Measurements from ENCODE around the gene EXOSC10. TPM values are rescaled to one million over a fixed set of nuclear protein-coding genes. Genes with fewer than 3 reads are reported as not detected.

EXOSC10 gene
- total RNA-seq, 5 donors from 2014 or later (not counting 1 experiment from before 2014, with no cell fraction given) = 72.5 to 85.2 (median 82.1) TPM

DNA sequence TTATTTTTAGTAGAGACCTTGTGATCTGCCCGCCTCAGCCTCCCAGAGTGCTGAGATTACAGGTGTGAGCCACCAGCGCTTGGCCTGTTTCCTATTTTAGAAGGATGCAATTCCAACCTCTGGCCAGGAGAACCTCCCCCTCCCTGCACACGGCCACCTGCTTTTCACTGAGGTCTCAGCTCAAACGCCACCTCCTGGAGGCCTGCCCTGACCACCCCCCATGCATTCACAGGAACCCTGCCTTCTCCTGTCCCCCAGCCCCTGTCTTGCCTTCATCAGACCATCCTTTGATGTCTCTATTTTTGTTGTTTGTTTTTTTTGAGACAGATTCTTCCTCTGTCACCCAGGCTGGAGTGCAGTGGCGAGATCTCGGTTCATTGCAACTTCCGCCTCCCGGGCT lies 42.2 kb downstream of the EXOSC10 start:
- H3K9me3 Mint-ChIP-seq = no peaks in the 10 kb centered on the region
- H3K36me3 Mint-ChIP-seq = peaks cover 4% of the 10 kb centered on the region
- POLR2A ChIA-PET = interaction anchor here in 1 of 2 donors (0.6 kb wide), 1 partner anchor 45 kb away, joined by 5 read pairs; no protein-coding TSS in a partner anchor
- ATAC-seq (replicated peaks in 1 of 4) = no peak
- WGBS (ENCODE audit: insufficient coverage) = 100% methylated on average over 6 of the region's 8 CpGs
- H3K4me1 Mint-ChIP-seq = peaks cover 21 to 30% (median 27%) of the 10 kb centered on the region in 3 donors
- Histone ChIP-seq H3K27ac (ENCODE audit: low read length) (no peak overlapping the region), H3K9me3 (no peaks in the 10 kb centered on the region), H3K4me3 (ENCODE audit: control insufficient read depth in 1 of 2, extremely low read depth in 1 of 2, low read length in 1 of 2) (no peak overlapping the region), H3K27me3 (replicated peaks in 1 of 2; ENCODE audit: control insufficient read depth in 2 of 2, extremely low read depth in 1 of 2, insufficient read depth in 2 of 2, low read length in 1 of 2) (peaks cover 0 to 2% of the 10 kb centered on the region in 2 experiments), H3K4me1 (ENCODE audit: control insufficient read depth in 1 of 2, extremely low read depth in 1 of 2, insufficient read depth in 2 of 2, low read length in 2 of 2) (peaks cover 9 to 37% of the 10 kb centered on the region in 2 experiments), H3K36me3 (ENCODE audit: control insufficient read depth in 2 of 2, extremely low read depth in 1 of 2, insufficient read depth in 1 of 2, low read length in 1 of 2) (peaks cover 7 to 16% of the 10 kb centered on the region in 2 donors)
- peak overlapping the region in 2 of 3 donors; percentile 15 to 25 for H3K4me3 Mint-ChIP-seq
- CTCF ChIA-PET = interaction anchor here in 1 of 2 donors (0.6 to 1.3 kb wide), 3 partner anchors 19 to 683 kb away, joined by 3 to 11 read pairs (median 4); no protein-coding TSS in a partner anchor
- peak overlapping the region in 1 of 2 donors; percentile 8 for H3K27ac Mint-ChIP-seq
- no peak for DNase-seq
- H3K27me3 Mint-ChIP-seq = no peaks in the 10 kb centered on the region

DNA sequence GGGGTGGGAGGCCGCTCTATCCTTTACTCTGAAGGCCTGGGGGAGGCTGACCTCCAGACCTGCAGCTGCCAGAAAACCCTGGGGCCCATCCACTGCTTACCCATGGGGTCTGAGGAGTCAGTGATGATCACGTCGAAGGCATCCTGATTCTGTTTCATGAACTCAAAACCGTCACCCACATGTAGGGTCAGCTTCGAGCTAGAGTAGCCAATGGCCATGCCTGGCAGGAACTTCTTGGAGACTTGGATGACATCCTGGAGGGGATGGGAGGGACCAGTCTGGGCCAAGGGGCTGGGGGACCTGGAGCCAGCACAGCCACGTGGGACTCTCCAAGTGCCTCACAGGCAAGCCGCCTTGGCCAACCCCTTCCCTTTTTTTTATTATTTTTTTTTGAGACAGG lies 43.2 kb downstream of the EXOSC10 start:
- WGBS (ENCODE audit: insufficient coverage) = 100% methylated on average over 3 of the region's 7 CpGs
- Mint-ChIP-seq H3K4me3 (no peak overlapping the region), H3K36me3 (peaks cover 4% of the 10 kb centered on the region), H3K27me3 (no peaks in the 10 kb centered on the region), H3K27ac (no peak overlapping the region), H3K4me1 (peaks cover 20 to 24% (median 21%) of the 10 kb centered on the region in 3 donors), H3K9me3 (no peaks in the 10 kb centered on the region)
- DNase-seq (no peak), ATAC-seq (replicated peaks in 1 of 4) (no peak)
- peaks cover 7 to 31% of the 10 kb centered on the region in 2 experiments for H3K4me1 ChIP-seq (ENCODE audit: control insufficient read depth in 1 of 2, extremely low read depth in 1 of 2, insufficient read depth in 2 of 2, low read length in 2 of 2)
- no peak overlapping the region for H3K4me3 ChIP-seq (ENCODE audit: control insufficient read depth in 1 of 2, extremely low read depth in 1 of 2, low read length in 1 of 2)
- H3K27me3 ChIP-seq (replicated peaks in 1 of 2; ENCODE audit: control insufficient read depth in 2 of 2, extremely low read depth in 1 of 2, insufficient read depth in 2 of 2, low read length in 1 of 2) = peaks cover 0 to 2% of the 10 kb centered on the region in 2 experiments
- H3K9me3 ChIP-seq = no peaks in the 10 kb centered on the region
- no peak overlapping the region for H3K27ac ChIP-seq (ENCODE audit: low read length)
- peaks cover 7 to 16% of the 10 kb centered on the region in 2 donors for H3K36me3 ChIP-seq (ENCODE audit: control insufficient read depth in 2 of 2, extremely low read depth in 1 of 2, insufficient read depth in 1 of 2, low read length in 1 of 2)
- ChIA-PET POLR2A (no interaction called here), CTCF (interaction anchor here in 1 of 2 donors (0.5 to 0.6 kb wide), 3 partner anchors 8 to 684 kb away, joined by 3 to 4 read pairs (median 3); no protein-coding TSS in a partner anchor)

GRCh38 chr1:11055676-11056075 lies 44.0 kb downstream of the EXOSC10 start:
- Mint-ChIP-seq H3K27me3 (no peaks in the 10 kb centered on the region), H3K9me3 (no peaks in the 10 kb centered on the region), H3K4me3 (no peak overlapping the region), H3K4me1 (peaks cover 13 to 18% (median 14%) of the 10 kb centered on the region in 3 donors), H3K27ac (no peak overlapping the region), H3K36me3 (peaks cover 4% of the 10 kb centered on the region)
- DNase-seq (no peak), ATAC-seq (replicated peaks in 1 of 4) (no peak)
- Histone ChIP-seq H3K27me3 (replicated peaks in 1 of 2; ENCODE audit: control insufficient read depth in 2 of 2, extremely low read depth in 1 of 2, insufficient read depth in 2 of 2, low read length in 1 of 2) (peaks cover 0 to 2% of the 10 kb centered on the region in 2 experiments), H3K9me3 (no peaks in the 10 kb centered on the region), H3K27ac (ENCODE audit: low read length) (no peak overlapping the region), H3K4me3 (ENCODE audit: control insufficient read depth in 1 of 2, extremely low read depth in 1 of 2, low read length in 1 of 2) (no peak overlapping the region), H3K4me1 (ENCODE audit: control insufficient read depth in 1 of 2, extremely low read depth in 1 of 2, insufficient read depth in 2 of 2, low read length in 2 of 2) (peaks cover 4 to 23% of the 10 kb centered on the region in 2 experiments), H3K36me3 (ENCODE audit: control insufficient read depth in 2 of 2, extremely low read depth in 1 of 2, insufficient read depth in 1 of 2, low read length in 1 of 2) (peaks cover 7 to 16% of the 10 kb centered on the region in 2 donors)
- CTCF ChIA-PET = interaction anchor here in 1 of 2 donors (0.5 to 0.6 kb wide), 2 partner anchors 9 to 525 kb away, joined by 3 read pairs; no protein-coding TSS in a partner anchor
- 97% methylated on average over 6 of the region's 12 CpGs for WGBS (ENCODE audit: insufficient coverage)
- POLR2A ChIA-PET = no interaction called here

DNA sequence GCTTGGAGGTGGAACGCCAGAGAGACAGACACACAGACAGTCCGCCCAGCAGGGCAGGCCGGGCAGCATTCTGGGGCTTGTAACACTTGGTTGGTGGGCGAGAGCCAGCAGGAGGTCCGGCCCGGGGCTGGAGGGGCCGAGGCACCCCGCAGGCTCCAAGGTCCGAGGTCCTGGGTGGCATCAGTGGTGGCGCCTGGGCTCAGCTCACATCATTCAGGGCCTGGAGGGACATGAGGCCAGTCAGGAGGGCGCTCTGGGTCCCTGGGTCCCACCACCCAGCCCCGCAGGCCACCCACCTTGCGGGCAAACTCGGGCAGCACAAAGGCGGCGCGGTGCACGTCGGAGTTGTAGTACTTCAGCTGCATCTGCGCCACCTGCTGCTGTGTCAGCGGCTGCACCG lies 45.0 kb downstream of the EXOSC10 start:
- peaks cover 8 to 16% (median 9%) of the 10 kb centered on the region in 3 donors for H3K4me1 Mint-ChIP-seq
- ChIA-PET CTCF (interaction anchor here in 1 of 2 donors (0.7 kb wide), 1 partner anchor 590 kb away, joined by 8 read pairs; no protein-coding TSS in a partner anchor), POLR2A (no interaction called here)
- DNase-seq (no peak), ATAC-seq (replicated peaks in 1 of 4) (no peak)
- Histone ChIP-seq H3K9me3 (no peaks in the 10 kb centered on the region), H3K4me1 (ENCODE audit: control insufficient read depth in 1 of 2, extremely low read depth in 1 of 2, insufficient read depth in 2 of 2, low read length in 2 of 2) (peaks cover 2 to 17% of the 10 kb centered on the region in 2 experiments), H3K27me3 (replicated peaks in 1 of 2; ENCODE audit: control insufficient read depth in 2 of 2, extremely low read depth in 1 of 2, insufficient read depth in 2 of 2, low read length in 1 of 2) (peaks cover 0 to 2% of the 10 kb centered on the region in 2 experiments), H3K36me3 (ENCODE audit: control insufficient read depth in 2 of 2, extremely low read depth in 1 of 2, insufficient read depth in 1 of 2, low read length in 1 of 2) (peaks cover 7 to 16% of the 10 kb centered on the region in 2 donors), H3K27ac (ENCODE audit: low read length) (no peak overlapping the region), H3K4me3 (ENCODE audit: control insufficient read depth in 1 of 2, extremely low read depth in 1 of 2, low read length in 1 of 2) (no peak overlapping the region)
- no peaks in the 10 kb centered on the region for H3K9me3 Mint-ChIP-seq
- H3K4me3 Mint-ChIP-seq = no peak overlapping the region
- H3K27me3 Mint-ChIP-seq = no peaks in the 10 kb centered on the region
- peaks cover 4% of the 10 kb centered on the region for H3K36me3 Mint-ChIP-seq
- WGBS (ENCODE audit: insufficient coverage) = 93% methylated on average over 19 of the region's 22 CpGs
- H3K27ac Mint-ChIP-seq = no peak overlapping the region

GRCh38 chr1:11054181-11054580 lies 45.5 kb downstream of the EXOSC10 start:
- peaks cover 0 to 2% of the 10 kb centered on the region in 2 experiments for H3K27me3 ChIP-seq (replicated peaks in 1 of 2; ENCODE audit: control insufficient read depth in 2 of 2, extremely low read depth in 1 of 2, insufficient read depth in 2 of 2, low read length in 1 of 2)
- Mint-ChIP-seq H3K36me3 (peaks cover 4% of the 10 kb centered on the region), H3K4me3 (no peak overlapping the region), H3K4me1 (peaks cover 7 to 15% (median 7%) of the 10 kb centered on the region in 3 donors), H3K9me3 (no peaks in the 10 kb centered on the region), H3K27ac (no peak overlapping the region), H3K27me3 (no peaks in the 10 kb centered on the region)
- no peaks in the 10 kb centered on the region for H3K9me3 ChIP-seq
- 100% methylated on average over 5 of the region's 7 CpGs for WGBS (ENCODE audit: insufficient coverage)
- no peak for ATAC-seq (replicated peaks in 1 of 4)
- H3K36me3 ChIP-seq (ENCODE audit: control insufficient read depth in 2 of 2, extremely low read depth in 1 of 2, insufficient read depth in 1 of 2, low read length in 1 of 2) = peaks cover 7 to 16% of the 10 kb centered on the region in 2 donors
- H3K27ac ChIP-seq (ENCODE audit: low read length) = no peak overlapping the region
- peaks cover 2 to 14% of the 10 kb centered on the region in 2 experiments for H3K4me1 ChIP-seq (ENCODE audit: control insufficient read depth in 1 of 2, extremely low read depth in 1 of 2, insufficient read depth in 2 of 2, low read length in 2 of 2)
- H3K4me3 ChIP-seq (ENCODE audit: control insufficient read depth in 1 of 2, extremely low read depth in 1 of 2, low read length in 1 of 2) = no peak overlapping the region
- DNase-seq = no peak
- CTCF ChIA-PET = no interaction called here
- POLR2A ChIA-PET = no interaction called here

DNA sequence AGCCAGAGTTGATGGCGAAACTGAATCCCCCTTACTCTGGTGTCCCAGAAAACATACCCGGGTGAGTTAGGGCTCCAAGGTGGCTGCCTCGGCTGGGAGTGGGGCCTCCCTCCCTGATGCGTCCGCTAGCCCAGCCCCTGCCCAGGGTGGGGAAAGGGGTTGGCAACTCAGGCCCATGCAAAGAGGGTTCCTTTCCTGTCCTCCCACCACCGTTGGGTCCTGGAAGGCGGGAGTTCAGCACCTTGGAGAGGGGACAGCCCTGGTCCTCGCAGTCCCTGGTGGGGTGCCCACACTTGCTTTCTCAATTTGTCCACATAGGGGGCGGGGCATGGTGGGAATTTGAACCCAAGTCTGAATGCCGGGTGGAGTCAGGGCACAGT lies 45.9 kb downstream of the EXOSC10 start:
- no peaks in the 10 kb centered on the region for H3K27me3 Mint-ChIP-seq
- 73% methylated on average over 5 of the region's 10 CpGs for WGBS (ENCODE audit: insufficient coverage)
- no peak overlapping the region for H3K4me3 ChIP-seq (ENCODE audit: control insufficient read depth in 1 of 2, extremely low read depth in 1 of 2, low read length in 1 of 2)
- H3K9me3 ChIP-seq = no peaks in the 10 kb centered on the region
- H3K4me1 Mint-ChIP-seq = peaks cover 3 to 10% (median 3%) of the 10 kb centered on the region in 3 donors
- peaks cover 4% of the 10 kb centered on the region for H3K36me3 Mint-ChIP-seq
- H3K36me3 ChIP-seq (ENCODE audit: control insufficient read depth in 2 of 2, extremely low read depth in 1 of 2, insufficient read depth in 1 of 2, low read length in 1 of 2) = peaks cover 7 to 16% of the 10 kb centered on the region in 2 donors
- peaks cover 0 to 2% of the 10 kb centered on the region in 2 experiments for H3K27me3 ChIP-seq (replicated peaks in 1 of 2; ENCODE audit: control insufficient read depth in 2 of 2, extremely low read depth in 1 of 2, insufficient read depth in 2 of 2, low read length in 1 of 2)
- no peak for ATAC-seq (replicated peaks in 1 of 4)
- H3K27ac Mint-ChIP-seq = no peak overlapping the region
- H3K9me3 Mint-ChIP-seq = no peaks in the 10 kb centered on the region
- peaks cover 0 to 10% of the 10 kb centered on the region in 2 experiments for H3K4me1 ChIP-seq (ENCODE audit: control insufficient read depth in 1 of 2, extremely low read depth in 1 of 2, insufficient read depth in 2 of 2, low read length in 2 of 2)
- DNase-seq = no peak
- no peak overlapping the region for H3K27ac ChIP-seq (ENCODE audit: low read length)
- ChIA-PET CTCF (no interaction called here), POLR2A (no interaction called here)
- H3K4me3 Mint-ChIP-seq = no peak overlapping the region

Measured in T-cell (primary cell).